A549 treated with dexamethasone at 1 μM for 4 hours (cell line): ENCODE data around the gene SLF2. TPM values are rescaled to one million over a fixed set of nuclear protein-coding genes. Genes with fewer than 3 reads are reported as not detected.

Experiments
- total RNA-seq: library from RNA; stranded (reverse); fragments of 200-300 nt; extraction: Qiagen RNA extraction; gene quantifications from 5 replicates; pipeline ENCODE4 v1.2.3, GENCODE V29; 2022

Gene SLF2, protein sequence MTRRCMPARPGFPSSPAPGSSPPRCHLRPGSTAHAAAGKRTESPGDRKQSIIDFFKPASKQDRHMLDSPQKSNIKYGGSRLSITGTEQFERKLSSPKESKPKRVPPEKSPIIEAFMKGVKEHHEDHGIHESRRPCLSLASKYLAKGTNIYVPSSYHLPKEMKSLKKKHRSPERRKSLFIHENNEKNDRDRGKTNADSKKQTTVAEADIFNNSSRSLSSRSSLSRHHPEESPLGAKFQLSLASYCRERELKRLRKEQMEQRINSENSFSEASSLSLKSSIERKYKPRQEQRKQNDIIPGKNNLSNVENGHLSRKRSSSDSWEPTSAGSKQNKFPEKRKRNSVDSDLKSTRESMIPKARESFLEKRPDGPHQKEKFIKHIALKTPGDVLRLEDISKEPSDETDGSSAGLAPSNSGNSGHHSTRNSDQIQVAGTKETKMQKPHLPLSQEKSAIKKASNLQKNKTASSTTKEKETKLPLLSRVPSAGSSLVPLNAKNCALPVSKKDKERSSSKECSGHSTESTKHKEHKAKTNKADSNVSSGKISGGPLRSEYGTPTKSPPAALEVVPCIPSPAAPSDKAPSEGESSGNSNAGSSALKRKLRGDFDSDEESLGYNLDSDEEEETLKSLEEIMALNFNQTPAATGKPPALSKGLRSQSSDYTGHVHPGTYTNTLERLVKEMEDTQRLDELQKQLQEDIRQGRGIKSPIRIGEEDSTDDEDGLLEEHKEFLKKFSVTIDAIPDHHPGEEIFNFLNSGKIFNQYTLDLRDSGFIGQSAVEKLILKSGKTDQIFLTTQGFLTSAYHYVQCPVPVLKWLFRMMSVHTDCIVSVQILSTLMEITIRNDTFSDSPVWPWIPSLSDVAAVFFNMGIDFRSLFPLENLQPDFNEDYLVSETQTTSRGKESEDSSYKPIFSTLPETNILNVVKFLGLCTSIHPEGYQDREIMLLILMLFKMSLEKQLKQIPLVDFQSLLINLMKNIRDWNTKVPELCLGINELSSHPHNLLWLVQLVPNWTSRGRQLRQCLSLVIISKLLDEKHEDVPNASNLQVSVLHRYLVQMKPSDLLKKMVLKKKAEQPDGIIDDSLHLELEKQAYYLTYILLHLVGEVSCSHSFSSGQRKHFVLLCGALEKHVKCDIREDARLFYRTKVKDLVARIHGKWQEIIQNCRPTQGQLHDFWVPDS
- 7.8 to 11.5 TPM (median 10.6 TPM) in 5 replicates for total RNA-seq

DNA sequence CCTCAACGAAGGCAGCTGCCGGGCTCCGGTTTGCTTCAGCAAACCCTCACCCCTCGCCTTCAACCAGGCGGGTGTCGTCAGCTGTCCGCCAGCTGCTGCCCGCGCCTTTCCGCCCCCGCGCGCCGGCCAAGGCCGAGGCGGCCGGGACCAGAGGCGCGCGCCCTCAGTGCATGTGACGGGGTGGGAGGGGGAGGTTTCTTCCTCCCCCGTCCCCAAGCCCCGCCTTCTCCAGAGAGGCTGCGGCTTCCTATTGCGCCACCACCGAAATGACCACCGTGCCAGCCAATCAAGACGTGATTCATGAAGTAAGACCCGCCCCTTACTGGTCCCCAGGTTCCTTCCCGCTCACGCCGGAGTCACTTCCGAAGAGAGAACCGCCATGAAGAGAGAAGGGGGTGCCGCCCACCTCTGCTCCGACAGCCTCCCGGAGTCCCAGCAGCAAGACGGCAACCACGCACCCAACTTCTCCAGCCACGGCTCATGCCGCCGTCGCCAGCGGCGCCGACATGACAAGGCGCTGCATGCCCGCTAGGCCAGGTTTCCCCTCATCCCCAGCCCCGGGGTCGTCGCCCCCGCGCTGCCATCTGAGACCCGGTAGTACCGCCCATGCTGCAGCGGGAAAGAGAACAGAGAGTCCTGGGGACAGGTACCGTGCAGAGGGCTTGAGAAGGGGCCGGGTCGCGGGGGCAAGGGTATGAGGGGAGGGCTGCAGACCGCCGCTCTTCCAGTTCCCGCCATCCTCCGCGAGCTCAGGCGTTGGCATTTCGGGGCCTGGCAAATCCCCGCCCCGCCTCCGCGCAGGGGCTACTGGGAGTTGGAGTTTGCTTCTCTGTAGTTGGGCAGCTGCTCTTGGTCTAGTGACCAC, at the start of gene SLF2:
Gene SLF2, plus strand, starts transcription at position 359 of the 865 bp plus-strand sequence. Its CDS starts 148 bp downstream, at position 507.

DNA sequence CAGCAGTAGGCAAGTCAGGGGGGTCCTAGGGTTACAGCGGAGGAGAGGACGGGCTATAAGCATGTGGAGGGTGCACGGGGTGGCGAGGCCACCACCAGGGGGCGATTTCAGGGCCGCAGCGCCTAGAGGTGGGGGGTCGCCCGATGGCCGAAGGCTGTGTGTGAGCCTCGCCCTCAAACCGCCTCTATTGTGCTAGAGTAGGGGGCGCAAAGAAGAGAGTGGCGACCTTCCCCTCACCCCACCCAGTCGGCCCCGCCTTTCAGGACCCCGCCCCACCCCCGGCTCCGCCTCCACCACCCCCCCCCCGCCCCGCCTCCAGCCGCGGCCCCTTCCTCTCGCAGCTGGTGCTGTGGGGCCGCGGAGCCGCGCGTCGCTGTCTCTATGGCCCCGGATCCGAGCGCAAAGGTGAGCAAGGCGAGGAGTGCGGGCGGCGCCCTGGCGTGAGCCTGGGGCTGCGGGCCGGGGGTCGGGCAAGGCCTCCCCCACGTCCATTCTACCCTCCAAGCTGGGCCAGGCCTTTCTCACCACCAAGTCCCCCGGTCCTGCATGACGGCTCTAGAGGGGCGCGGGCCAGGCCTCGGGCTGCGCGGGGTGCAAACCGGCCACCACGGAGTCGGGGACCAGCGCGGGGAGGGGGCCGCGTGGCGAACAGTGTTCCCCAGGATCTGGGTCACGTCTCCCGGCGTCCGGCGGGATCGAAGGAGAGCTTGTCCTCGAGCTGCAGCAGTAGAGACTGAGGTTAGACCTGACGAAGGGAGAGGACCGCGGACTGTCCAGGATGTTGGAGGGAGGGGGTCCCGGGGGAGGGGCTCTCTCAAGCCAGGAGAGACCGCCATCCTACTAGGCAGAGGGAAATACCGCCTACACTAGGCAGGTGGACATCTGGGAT, 56.7 kb downstream of the SLF2 start, which contains the start of gene SEMA4G:
Gene SEMA4G, plus strand, starts transcription at position 318 of the 889 bp plus-strand sequence. CDS start 3,409 bp downstream, outside the sequence.

DNA sequence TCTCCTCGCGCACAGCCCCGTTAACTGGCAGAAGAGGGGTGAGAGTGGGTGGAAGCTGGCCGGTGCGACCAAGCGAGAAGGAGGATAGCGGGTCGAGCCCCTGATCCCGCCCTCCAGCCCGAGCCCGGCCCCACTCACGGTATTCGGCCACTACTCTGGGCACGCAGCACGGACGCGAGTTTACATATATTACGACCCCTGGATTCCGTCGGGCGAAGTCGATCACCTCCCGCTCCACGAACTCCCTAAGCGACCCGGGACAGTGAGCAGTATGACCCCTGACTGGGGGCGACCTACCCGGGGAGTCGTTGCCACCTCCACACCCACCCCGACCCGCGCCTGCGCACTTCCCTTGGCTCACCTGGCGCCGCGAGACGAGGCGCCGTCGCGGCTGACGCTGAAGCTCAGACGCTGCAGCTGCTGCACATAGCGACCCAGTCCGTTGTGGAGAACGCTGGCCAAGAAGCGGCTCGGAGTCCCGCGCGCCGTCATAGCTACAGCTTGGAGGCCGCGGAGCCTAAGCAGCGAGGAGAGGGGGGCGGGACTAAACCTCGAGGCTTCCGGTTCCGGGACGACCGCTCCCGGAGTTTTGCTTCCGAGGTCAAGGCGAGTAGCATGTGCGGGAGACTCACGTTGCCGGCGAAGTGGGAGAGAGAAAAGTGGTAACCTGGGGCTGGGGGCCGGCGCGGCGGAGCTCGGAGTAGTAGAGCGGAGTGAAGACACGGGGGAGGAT, 74.4 kb downstream of the SLF2 start, which contains the start of the genes MRPL43 and TWNK:
Gene MRPL43, minus strand, starts transcription at position 546 of the 733 bp plus-strand sequence. Its CDS starts 54 bp downstream, at position 492.
Gene TWNK, plus strand, starts transcription at position 592 of the 733 bp plus-strand sequence. CDS start 668 bp downstream, outside the sequence.

DNA sequence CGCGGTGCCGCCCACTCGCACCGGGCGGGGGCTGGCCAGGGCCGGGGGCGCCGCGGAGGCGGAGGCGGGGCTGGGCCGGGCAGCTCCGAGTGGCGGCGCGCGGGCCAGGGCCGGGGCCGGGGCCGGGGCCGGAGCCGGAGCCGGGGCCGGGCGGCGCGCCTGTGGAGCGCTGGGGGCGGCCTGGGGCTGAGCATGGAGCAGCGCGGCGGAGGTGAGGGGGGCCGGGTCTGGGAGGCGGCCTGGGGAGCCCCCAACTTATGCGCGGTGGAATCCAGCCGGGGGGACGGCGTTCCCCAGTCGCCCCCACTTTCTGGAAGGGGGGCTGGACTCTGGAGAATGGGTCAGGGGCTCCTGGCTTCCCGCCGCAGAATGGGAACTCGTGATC, 87.0 kb downstream of the SLF2 start, which contains the start of gene LZTS2:
Gene LZTS2, plus strand, starts transcription at position 67 of the 385 bp plus-strand sequence. CDS start 2,731 bp downstream, outside the sequence.

Other genes starting within 250 kb of the SLF2 start
- gene PAX2, start 167.4 kb upstream of the SLF2 start, total RNA-seq, result 0.15 to 0.30 TPM (median 0.19 TPM) in 5 replicates
- gene SEMA4G, start 56.5 kb downstream of the SLF2 start, total RNA-seq, result 7.3 to 9.2 TPM (median 7.6 TPM) in 5 replicates
- gene MRPL43, start 74.5 kb downstream of the SLF2 start, total RNA-seq, result 76.4 to 97.7 TPM (median 92.4 TPM) in 5 replicates
- 35.7 to 40.8 TPM (median 38.8 TPM) in 5 replicates for gene TWNK, start 74.6 kb downstream of the SLF2 start, total RNA-seq
- 22.4 to 43.1 TPM (median 36.7 TPM) in 5 replicates for gene LZTS2, start 86.8 kb downstream of the SLF2 start, total RNA-seq
- 0.35 to 0.94 TPM (median 0.81 TPM) in 5 replicates for gene PDZD7, start 118.2 kb downstream of the SLF2 start, total RNA-seq
- gene SFXN3, start 118.3 kb downstream of the SLF2 start, total RNA-seq, result 38.1 to 51.4 TPM (median 45.0 TPM) in 5 replicates
- 2.0 to 3.3 TPM (median 2.9 TPM) in 5 replicates for gene KAZALD1, start 149.0 kb downstream of the SLF2 start, total RNA-seq
- 0.04 TPM in 1 of 5 replicates, not detected in the others for gene TLX1, start 218.3 kb downstream of the SLF2 start, total RNA-seq